HFF-Myc (cell line): ENCODE measurements around the gene GALNT13.

Experiments
- DNase-seq: peaks from one replicate; pipeline ENCODE4 v3.0.0-alpha.2; 2011; ENCODE audit warnings: low read depth; ENCODE audit errors: extremely low read depth
- H3K4me3 ChIP-seq: replicated peaks from 2 replicates; pipeline ENCODE4 v1.5.1; 2011; ENCODE audit warnings: low read depth, mild to moderate bottlenecking, control low read depth, low read length
- CTCF ChIP-seq: IDR thresholded peaks from 2 replicates; pipeline ENCODE4 v1.5.1; 2012; ENCODE audit warnings: mild to moderate bottlenecking, low read depth, low read length, control low read depth; ENCODE audit errors: missing control alignments

GALNT13 gene

GRCh38 chr2:154490530-154490929 lies 618.8 kb downstream of the GALNT13 start:
- no peak overlapping the region for H3K4me3 ChIP-seq
- TF ChIP-seq CTCF: no peak
- no peak for DNase-seq

- no peak for TF ChIP-seq CTCF
- no peak overlapping the region for H3K4me3 ChIP-seq
- DNase-seq: no peak
These were observed 623.7 kb downstream of the GALNT13 start for GRCh38 chr2:154495455-154495868.

GRCh38 chr2:154497019-154497418 lies 625.3 kb downstream of the GALNT13 start:
- DNase-seq: no peak
- TF ChIP-seq CTCF: no peak
- H3K4me3 ChIP-seq: no peak overlapping the region
